Neural cell (in vitro differentiated cells): ENCODE results near the gene KRTAP3-3. TPM values are rescaled to one million over a fixed set of nuclear protein-coding genes. Genes with fewer than 3 reads are reported as not detected.

ENCODE experiments used
- H2AFZ ChIP-seq: fragments of 200-600, 300-800 bp; sonication (generic), shearing (Covaris generic); 2 replicates; pipeline ENCODE4 v1.6.0; 2014; ENCODE audit warnings: low read depth, mild to moderate bottlenecking, antibody characterized with exemption, low read length, moderate library complexity
- H3F3A ChIP-seq: fragments of 200-600 bp; shearing (Covaris generic); 2 replicates; pipeline ENCODE4 v1.6.1; 2016; ENCODE audit warnings: mild to moderate bottlenecking, moderate library complexity, mixed read lengths, antibody characterized with exemption, low read length; ENCODE audit not compliant: insufficient read depth, poor library complexity, severe bottlenecking
- H3K27ac ChIP-seq: fragments of 200-600, 300-800 bp; sonication (generic), shearing (Covaris generic); 2 replicates; pipeline ENCODE4 v1.5.1; 2014; ENCODE audit warnings: mild to moderate bottlenecking, low read length, moderate library complexity
- H3K27me3 ChIP-seq: fragments of 300-800, 200-600 bp; sonication (generic), shearing (Covaris generic); 2 replicates; pipeline ENCODE4 v1.6.0; 2014; ENCODE audit warnings: mild to moderate bottlenecking, low read depth, low read length, moderate library complexity; ENCODE audit not compliant: insufficient read depth
- H3K36me3 ChIP-seq: fragments of 300-800, 200-600 bp; sonication (generic), shearing (Covaris generic); 2 replicates; pipeline ENCODE4 v1.5.1; 2014; ENCODE audit warnings: mild to moderate bottlenecking, antibody characterized with exemption, low read length, moderate library complexity; ENCODE audit not compliant: insufficient read depth
- H3K4me2 ChIP-seq: fragments of 300-800, 200-600 bp; sonication (generic), shearing (Covaris generic); 2 replicates; pipeline ENCODE4 v1.6.0; 2014; ENCODE audit warnings: mild to moderate bottlenecking, low read length
- H3K4me3 ChIP-seq: fragments of 300-800, 200-600 bp; sonication (generic), shearing (Covaris generic); 2 replicates; pipeline ENCODE4 v1.5.1; 2014; ENCODE audit warnings: mild to moderate bottlenecking, low read length, moderate library complexity
- H3K79me2 ChIP-seq: fragments of 200-600 bp; shearing (Covaris generic); replicated peaks from 2 replicates; pipeline ENCODE4 v1.6.0; 2014; ENCODE audit warnings: mild to moderate bottlenecking, low read length, moderate library complexity; ENCODE audit not compliant: insufficient read depth
- H3K9ac ChIP-seq: fragments of 300-800, 200-600 bp; sonication (generic), shearing (Covaris generic); 2 replicates; pipeline ENCODE4 v1.6.1; 2016; ENCODE audit warnings: mild to moderate bottlenecking, low read length, mixed read lengths
- H3K9me2 ChIP-seq: fragments of 200-600 bp; shearing (Covaris generic); 2 replicates; pipeline ENCODE4 v1.6.1; 2016; ENCODE audit warnings: mild to moderate bottlenecking, low read length, mixed read lengths; ENCODE audit not compliant: insufficient read depth
- H3K9me3 ChIP-seq: fragments of 200-600, 300-800 bp; sonication (generic), shearing (Covaris generic); 2 replicates; pipeline ENCODE4 v1.6.1; 2016; ENCODE audit warnings: mild to moderate bottlenecking, mixed run types, low read length, moderate library complexity, mixed read lengths
- H4K20me1 ChIP-seq: fragments of 200-600 bp; shearing (Covaris generic); 2 replicates; pipeline ENCODE4 v1.6.1; 2016; ENCODE audit warnings: mild to moderate bottlenecking, mixed run types; ENCODE audit not compliant: insufficient read depth
- EP300 ChIP-seq: fragments of 450-650 bp; conservative IDR thresholded peaks from 2 replicates; pipeline ENCODE4 v1.6.1; 2014; ENCODE audit warnings: antibody characterized with exemption, mild to moderate bottlenecking, moderate library complexity; ENCODE audit not compliant: poor library complexity, severe bottlenecking
- EZH2 ChIP-seq: fragments of 200-600, 300-800 bp; shearing (Covaris generic), sonication (generic); IDR thresholded peaks from 2 replicates; pipeline ENCODE4 v1.6.1; 2014; ENCODE audit warnings: antibody characterized with exemption, low read length, borderline replicate concordance, mild to moderate bottlenecking; ENCODE audit not compliant: insufficient read depth, poor library complexity, severe bottlenecking
- MXI1 ChIP-seq: fragments of 450-650 bp; conservative IDR thresholded peaks from 2 replicates; pipeline ENCODE4 v1.6.1; 2014; ENCODE audit warnings: antibody characterized with exemption, mild to moderate bottlenecking; ENCODE audit not compliant: poor library complexity, severe bottlenecking
- POLR2AphosphoS5 ChIP-seq: IDR thresholded peaks from 2 replicates; pipeline ENCODE4 v1.6.1; 2012
- RAD21 ChIP-seq: fragments of 450-650 bp; conservative IDR thresholded peaks from 2 replicates; pipeline ENCODE4 v1.6.1; 2014; ENCODE audit warnings: antibody characterized with exemption, mild to moderate bottlenecking, moderate library complexity
- SMC3 ChIP-seq: fragments of 450-650 bp; conservative IDR thresholded peaks from 2 replicates; pipeline ENCODE4 v1.6.1; 2014; ENCODE audit warnings: antibody characterized with exemption, mild to moderate bottlenecking, moderate library complexity; ENCODE audit not compliant: poor library complexity
- TAF1 ChIP-seq: IDR thresholded peaks from 2 replicates; pipeline ENCODE4 v1.6.1; 2012; ENCODE audit warnings: low read depth
- polyA plus RNA-seq: library from polyadenylated mRNA; depleted of rRNA; stranded (reverse); fragments of >200 nt; gene quantifications from 2 replicates; pipeline ENCODE4 v1.2.3, GENCODE V29; 2014
- TF ChIP-seq, protein P1 (sequence below): fragments of 450-650 bp; IDR thresholded peaks from 2 replicates; pipeline ENCODE4 v1.5.1; 2014; ENCODE audit warnings: antibody characterized with exemption, mild to moderate bottlenecking, moderate library complexity; ENCODE audit not compliant: poor library complexity, severe bottlenecking
- TF ChIP-seq, protein P2 (sequence below): IDR thresholded peaks from 2 replicates; pipeline ENCODE4 v1.6.1; 2012; ENCODE audit warnings: borderline replicate concordance

KRTAP3-3 gene
- polyA plus RNA-seq, 1 donor from 2014 or later = not detected

DNA sequence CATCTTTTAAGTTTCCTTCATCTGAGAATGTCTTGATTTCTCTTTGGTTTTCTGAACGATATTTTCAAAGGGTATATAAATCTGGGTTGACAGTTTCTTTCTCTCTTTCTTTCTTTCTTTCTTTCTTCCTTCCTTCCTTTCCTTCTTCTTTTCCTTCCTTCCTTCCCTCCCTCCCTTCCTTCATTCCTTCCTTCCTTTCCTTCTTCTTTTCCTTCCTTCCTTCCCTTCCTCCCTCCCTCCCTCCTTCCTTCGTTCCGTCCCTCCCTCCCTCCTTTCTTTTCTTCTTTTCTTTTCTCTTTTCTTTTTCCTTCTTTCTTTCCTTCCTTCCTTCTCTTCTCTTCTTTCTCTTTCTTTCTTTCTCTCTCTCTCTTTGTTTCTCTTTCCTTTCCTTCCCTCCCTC lies 19.6 kb downstream of the KRTAP3-3 start:
- Histone ChIP-seq H3K79me2 (no peaks in the 10 kb centered on the region), H3K9ac (no peak overlapping the region), H3K9me2 (no peaks in the 10 kb centered on the region), H3K27ac (no peak overlapping the region), H3K36me3 (no peaks in the 10 kb centered on the region), H3K9me3 (no peaks in the 10 kb centered on the region), H3K4me3 (no peak overlapping the region), H2AFZ (no peak overlapping the region), H4K20me1 (no peaks in the 10 kb centered on the region), H3F3A (no peaks in the 10 kb centered on the region), H3K27me3 (no peaks in the 10 kb centered on the region), H3K4me2 (no peak overlapping the region)
- no peak for TF ChIP-seq SMC3
- TF ChIP-seq MXI1 = no peak
- no peak for TF ChIP-seq TAF1
- TF ChIP-seq, protein P1, sequence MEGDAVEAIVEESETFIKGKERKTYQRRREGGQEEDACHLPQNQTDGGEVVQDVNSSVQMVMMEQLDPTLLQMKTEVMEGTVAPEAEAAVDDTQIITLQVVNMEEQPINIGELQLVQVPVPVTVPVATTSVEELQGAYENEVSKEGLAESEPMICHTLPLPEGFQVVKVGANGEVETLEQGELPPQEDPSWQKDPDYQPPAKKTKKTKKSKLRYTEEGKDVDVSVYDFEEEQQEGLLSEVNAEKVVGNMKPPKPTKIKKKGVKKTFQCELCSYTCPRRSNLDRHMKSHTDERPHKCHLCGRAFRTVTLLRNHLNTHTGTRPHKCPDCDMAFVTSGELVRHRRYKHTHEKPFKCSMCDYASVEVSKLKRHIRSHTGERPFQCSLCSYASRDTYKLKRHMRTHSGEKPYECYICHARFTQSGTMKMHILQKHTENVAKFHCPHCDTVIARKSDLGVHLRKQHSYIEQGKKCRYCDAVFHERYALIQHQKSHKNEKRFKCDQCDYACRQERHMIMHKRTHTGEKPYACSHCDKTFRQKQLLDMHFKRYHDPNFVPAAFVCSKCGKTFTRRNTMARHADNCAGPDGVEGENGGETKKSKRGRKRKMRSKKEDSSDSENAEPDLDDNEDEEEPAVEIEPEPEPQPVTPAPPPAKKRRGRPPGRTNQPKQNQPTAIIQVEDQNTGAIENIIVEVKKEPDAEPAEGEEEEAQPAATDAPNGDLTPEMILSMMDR = no peak

DNA sequence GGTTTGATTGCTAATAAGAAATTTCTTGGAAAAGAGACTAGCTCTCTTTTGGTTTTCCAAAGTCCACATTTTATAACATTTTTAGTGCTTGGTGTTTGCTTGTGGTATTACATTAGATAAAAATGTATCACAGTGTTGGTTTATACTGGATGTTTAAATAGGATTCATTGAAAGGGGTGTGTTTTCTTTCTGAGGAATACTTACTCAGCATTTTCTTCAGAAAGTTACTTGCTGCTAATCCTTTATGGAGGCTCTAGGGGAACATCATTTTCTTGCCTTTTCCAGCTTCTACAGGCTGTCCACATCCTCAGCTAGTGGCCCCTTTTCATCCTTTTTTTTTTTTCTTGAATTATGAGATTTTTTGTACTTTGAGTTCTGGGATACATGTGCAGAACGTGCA lies 26.4 kb downstream of the KRTAP3-3 start:
- Histone ChIP-seq H3F3A (no peaks in the 10 kb centered on the region), H3K4me2 (no peak overlapping the region), H3K9ac (no peak overlapping the region), H4K20me1 (no peaks in the 10 kb centered on the region), H2AFZ (no peak overlapping the region), H3K79me2 (no peaks in the 10 kb centered on the region), H3K9me2 (no peaks in the 10 kb centered on the region), H3K27me3 (no peaks in the 10 kb centered on the region), H3K27ac (no peak overlapping the region), H3K9me3 (no peaks in the 10 kb centered on the region), H3K4me3 (no peak overlapping the region), H3K36me3 (no peaks in the 10 kb centered on the region)
- TF ChIP-seq, protein P2, sequence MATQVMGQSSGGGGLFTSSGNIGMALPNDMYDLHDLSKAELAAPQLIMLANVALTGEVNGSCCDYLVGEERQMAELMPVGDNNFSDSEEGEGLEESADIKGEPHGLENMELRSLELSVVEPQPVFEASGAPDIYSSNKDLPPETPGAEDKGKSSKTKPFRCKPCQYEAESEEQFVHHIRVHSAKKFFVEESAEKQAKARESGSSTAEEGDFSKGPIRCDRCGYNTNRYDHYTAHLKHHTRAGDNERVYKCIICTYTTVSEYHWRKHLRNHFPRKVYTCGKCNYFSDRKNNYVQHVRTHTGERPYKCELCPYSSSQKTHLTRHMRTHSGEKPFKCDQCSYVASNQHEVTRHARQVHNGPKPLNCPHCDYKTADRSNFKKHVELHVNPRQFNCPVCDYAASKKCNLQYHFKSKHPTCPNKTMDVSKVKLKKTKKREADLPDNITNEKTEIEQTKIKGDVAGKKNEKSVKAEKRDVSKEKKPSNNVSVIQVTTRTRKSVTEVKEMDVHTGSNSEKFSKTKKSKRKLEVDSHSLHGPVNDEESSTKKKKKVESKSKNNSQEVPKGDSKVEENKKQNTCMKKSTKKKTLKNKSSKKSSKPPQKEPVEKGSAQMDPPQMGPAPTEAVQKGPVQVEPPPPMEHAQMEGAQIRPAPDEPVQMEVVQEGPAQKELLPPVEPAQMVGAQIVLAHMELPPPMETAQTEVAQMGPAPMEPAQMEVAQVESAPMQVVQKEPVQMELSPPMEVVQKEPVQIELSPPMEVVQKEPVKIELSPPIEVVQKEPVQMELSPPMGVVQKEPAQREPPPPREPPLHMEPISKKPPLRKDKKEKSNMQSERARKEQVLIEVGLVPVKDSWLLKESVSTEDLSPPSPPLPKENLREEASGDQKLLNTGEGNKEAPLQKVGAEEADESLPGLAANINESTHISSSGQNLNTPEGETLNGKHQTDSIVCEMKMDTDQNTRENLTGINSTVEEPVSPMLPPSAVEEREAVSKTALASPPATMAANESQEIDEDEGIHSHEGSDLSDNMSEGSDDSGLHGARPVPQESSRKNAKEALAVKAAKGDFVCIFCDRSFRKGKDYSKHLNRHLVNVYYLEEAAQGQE = no peak
- TF ChIP-seq, protein P1 = no peak
- no peak for TF ChIP-seq MXI1
- TF ChIP-seq SMC3 = no peak
- no peak for TF ChIP-seq POLR2AphosphoS5
- no peak for TF ChIP-seq EZH2
- TF ChIP-seq EP300 = no peak
- TF ChIP-seq TAF1 = no peak
- no peak for TF ChIP-seq RAD21
